ENCODE data around the gene CAP2. TPM values are rescaled to one million over a fixed set of nuclear protein-coding genes. Genes with fewer than 3 reads are reported as not detected.
A peak's percentile ranks its signal among the peaks of the same experiment; 100 is the strongest.

Gene CAP2
- total RNA-seq, 1 experiment from 2014 or later = 11.5 TPM

DNA sequence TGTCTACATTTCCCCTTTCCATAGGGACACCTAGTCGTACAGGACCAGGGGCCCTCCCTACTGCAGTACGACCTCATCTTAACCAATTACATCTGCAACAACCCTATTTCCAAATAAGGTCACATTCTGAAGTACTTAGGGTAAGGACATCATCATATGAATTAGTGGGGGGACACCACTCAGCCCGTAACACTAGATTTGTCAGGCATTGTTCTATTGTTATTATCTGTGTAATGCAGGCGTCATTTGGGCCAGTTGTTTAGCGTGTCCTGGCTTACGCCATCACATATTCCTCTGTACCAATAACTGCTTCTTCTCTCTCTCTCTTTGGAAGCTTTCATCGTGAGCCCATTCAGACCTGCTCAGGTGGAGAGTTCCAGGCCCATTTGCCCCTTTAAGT lies 89.3 kb downstream of the CAP2 start:
- Histone ChIP-seq H4K91ac (ENCODE audit: insufficient read length, low read depth, low read length) (no peak overlapping the region), H2AFZ (ENCODE audit: low read length) (no peak overlapping the region), H3K23me2 (ENCODE audit: insufficient read length, low read depth, low read length, poor library complexity, severe bottlenecking) (no peaks in the 10 kb centered on the region), H3K4me2 (ENCODE audit: insufficient read depth, insufficient read length, low read length) (no peak overlapping the region), H3T11ph (ENCODE audit: low read length) (no peak overlapping the region), H2BK5ac (ENCODE audit: insufficient read length, low read length) (no peak overlapping the region), H4K5ac (ENCODE audit: insufficient read length, low read depth, low read length) (no peak overlapping the region), H3K56ac (ENCODE audit: insufficient read length, low read depth, low read length) (no peak overlapping the region), H3K79me2 (ENCODE audit: insufficient read depth, low read length) (no peaks in the 10 kb centered on the region), H3K18ac (ENCODE audit: insufficient read length, low read depth, low read length) (no peak overlapping the region), H3K23ac (ENCODE audit: insufficient read length, low read depth, low read length) (no peak overlapping the region), H4K8ac (replicated peaks; ENCODE audit: insufficient read length, low read depth, low read length) (no peak overlapping the region), H2BK20ac (ENCODE audit: low read depth, low read length, poor library complexity, severe bottlenecking) (no peak overlapping the region), H2BK15ac (ENCODE audit: low read depth, low read length) (no peak overlapping the region), H4K20me1 (ENCODE audit: control insufficient read depth, insufficient read depth, insufficient read length) (no peaks in the 10 kb centered on the region), H3K4ac (ENCODE audit: low read depth, low read length) (no peak overlapping the region), H3K27me3 (ENCODE audit: insufficient read depth, low read length) (no peaks in the 10 kb centered on the region), H2BK12ac (ENCODE audit: insufficient read length, low read depth, low read length) (no peak overlapping the region), H3K27ac (ENCODE audit: insufficient read length, low read depth, low read length) (no peak overlapping the region), H3K14ac (ENCODE audit: insufficient read depth, low read length) (no peak overlapping the region), H3K79me1 (ENCODE audit: insufficient read depth, low read depth, low read length, poor library complexity, severe bottlenecking) (no peaks in the 10 kb centered on the region), H3K9ac (ENCODE audit: extremely low read depth, insufficient read length, low read length) (no peak overlapping the region), H2AK5ac (ENCODE audit: insufficient read length, low read length) (no peak overlapping the region), H2BK120ac (ENCODE audit: low read depth, low read length, poor library complexity, severe bottlenecking) (no peak overlapping the region), H3K9me3 (ENCODE audit: control insufficient read depth, low read depth, low read length) (no peaks in the 10 kb centered on the region), H3K4me1 (ENCODE audit: insufficient read depth, low read length) (no peaks in the 10 kb centered on the region; the same call in 1 of the 2 replicates)
- Mint-ChIP-seq H3K4me1 (peaks cover 13% of the 10 kb centered on the region in 2 experiments), H3K27ac (peak overlapping the region; percentile 12 to 80 (median 72); a peak in 5 of 7 replicates), H3K4me3 (no peak overlapping the region), H3K27me3 (ENCODE audit: low read depth) (no peaks in the 10 kb centered on the region), H3K9me3 (no peaks in the 10 kb centered on the region; a peak in 1 of 5 replicates), H3K36me3 (ENCODE audit: insufficient read depth in 1 of 3, low read depth in 3 of 3) (peaks cover 2 to 8% (median 3%) of the 10 kb centered on the region in 3 experiments; a peak in 3 of 7 replicates)
- TF ChIP-seq, protein P1, sequence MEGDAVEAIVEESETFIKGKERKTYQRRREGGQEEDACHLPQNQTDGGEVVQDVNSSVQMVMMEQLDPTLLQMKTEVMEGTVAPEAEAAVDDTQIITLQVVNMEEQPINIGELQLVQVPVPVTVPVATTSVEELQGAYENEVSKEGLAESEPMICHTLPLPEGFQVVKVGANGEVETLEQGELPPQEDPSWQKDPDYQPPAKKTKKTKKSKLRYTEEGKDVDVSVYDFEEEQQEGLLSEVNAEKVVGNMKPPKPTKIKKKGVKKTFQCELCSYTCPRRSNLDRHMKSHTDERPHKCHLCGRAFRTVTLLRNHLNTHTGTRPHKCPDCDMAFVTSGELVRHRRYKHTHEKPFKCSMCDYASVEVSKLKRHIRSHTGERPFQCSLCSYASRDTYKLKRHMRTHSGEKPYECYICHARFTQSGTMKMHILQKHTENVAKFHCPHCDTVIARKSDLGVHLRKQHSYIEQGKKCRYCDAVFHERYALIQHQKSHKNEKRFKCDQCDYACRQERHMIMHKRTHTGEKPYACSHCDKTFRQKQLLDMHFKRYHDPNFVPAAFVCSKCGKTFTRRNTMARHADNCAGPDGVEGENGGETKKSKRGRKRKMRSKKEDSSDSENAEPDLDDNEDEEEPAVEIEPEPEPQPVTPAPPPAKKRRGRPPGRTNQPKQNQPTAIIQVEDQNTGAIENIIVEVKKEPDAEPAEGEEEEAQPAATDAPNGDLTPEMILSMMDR (conservative IDR thresholded peaks at IDR 0.05) = no peak
- no peak for DNase-seq
- no CpG with 5 or more reads among the region's 7 CpGs for WGBS (ENCODE audit: extremely low coverage, insufficient read length, low lambda C conversion rate)
